HL-60 (cell line): Measurements from ENCODE around the gene MAP2K3.

Experiments used
- SPI1 ChIP-seq: IDR thresholded peaks from 2 replicates; pipeline ENCODE4 v1.6.1; 2012; ENCODE audit warnings: low read depth, mild to moderate bottlenecking, borderline replicate concordance
- TF ChIP-seq, protein P1 (sequence below): IDR thresholded peaks from one replicate; pipeline ENCODE4 v1.5.1; 2011; ENCODE audit warnings: low read length, control low read depth, inconsistent platforms; ENCODE audit not compliant: insufficient read depth
- TF ChIP-seq, protein P2 (sequence below): IDR thresholded peaks from 2 replicates; pipeline ENCODE4 v1.6.1; 2012; ENCODE audit warnings: low read depth; ENCODE audit not compliant: insufficient replicate concordance

DNA sequence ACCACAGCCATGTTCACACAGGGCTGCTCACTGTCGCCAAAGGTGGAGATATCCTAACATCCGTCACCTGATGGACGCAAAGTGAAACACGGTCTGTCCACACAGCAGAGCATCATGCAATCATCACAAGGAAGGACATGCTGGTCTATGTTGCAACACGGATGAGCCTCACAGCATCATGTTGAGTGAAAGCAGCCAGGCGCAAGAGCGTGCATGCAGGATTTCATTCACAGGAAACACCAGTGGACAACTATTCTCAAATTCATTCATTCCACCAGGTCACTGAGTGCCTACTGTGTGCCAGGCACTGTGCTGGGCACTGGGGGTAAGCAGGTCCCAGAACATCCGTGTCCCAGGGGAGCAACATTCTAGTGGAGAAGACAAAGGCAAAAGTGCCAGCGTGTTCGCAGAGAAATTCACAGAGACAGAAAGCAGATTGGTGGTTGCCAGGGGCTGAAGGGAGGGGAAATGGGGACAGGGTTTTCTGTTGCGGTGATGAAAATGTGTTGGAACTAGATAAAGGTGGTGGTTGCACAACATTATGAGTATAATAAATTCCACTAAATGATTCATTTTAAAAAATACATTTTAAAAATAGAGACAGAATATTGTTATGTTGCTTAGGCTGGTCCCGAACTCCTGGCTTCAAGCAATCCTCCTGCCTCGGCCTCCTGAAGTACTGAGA lies 69.0 kb downstream of the MAP2K3 start:
- TF ChIP-seq, protein P1, sequence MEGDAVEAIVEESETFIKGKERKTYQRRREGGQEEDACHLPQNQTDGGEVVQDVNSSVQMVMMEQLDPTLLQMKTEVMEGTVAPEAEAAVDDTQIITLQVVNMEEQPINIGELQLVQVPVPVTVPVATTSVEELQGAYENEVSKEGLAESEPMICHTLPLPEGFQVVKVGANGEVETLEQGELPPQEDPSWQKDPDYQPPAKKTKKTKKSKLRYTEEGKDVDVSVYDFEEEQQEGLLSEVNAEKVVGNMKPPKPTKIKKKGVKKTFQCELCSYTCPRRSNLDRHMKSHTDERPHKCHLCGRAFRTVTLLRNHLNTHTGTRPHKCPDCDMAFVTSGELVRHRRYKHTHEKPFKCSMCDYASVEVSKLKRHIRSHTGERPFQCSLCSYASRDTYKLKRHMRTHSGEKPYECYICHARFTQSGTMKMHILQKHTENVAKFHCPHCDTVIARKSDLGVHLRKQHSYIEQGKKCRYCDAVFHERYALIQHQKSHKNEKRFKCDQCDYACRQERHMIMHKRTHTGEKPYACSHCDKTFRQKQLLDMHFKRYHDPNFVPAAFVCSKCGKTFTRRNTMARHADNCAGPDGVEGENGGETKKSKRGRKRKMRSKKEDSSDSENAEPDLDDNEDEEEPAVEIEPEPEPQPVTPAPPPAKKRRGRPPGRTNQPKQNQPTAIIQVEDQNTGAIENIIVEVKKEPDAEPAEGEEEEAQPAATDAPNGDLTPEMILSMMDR: no peak
- TF ChIP-seq SPI1: no peak
- TF ChIP-seq, protein P2, sequence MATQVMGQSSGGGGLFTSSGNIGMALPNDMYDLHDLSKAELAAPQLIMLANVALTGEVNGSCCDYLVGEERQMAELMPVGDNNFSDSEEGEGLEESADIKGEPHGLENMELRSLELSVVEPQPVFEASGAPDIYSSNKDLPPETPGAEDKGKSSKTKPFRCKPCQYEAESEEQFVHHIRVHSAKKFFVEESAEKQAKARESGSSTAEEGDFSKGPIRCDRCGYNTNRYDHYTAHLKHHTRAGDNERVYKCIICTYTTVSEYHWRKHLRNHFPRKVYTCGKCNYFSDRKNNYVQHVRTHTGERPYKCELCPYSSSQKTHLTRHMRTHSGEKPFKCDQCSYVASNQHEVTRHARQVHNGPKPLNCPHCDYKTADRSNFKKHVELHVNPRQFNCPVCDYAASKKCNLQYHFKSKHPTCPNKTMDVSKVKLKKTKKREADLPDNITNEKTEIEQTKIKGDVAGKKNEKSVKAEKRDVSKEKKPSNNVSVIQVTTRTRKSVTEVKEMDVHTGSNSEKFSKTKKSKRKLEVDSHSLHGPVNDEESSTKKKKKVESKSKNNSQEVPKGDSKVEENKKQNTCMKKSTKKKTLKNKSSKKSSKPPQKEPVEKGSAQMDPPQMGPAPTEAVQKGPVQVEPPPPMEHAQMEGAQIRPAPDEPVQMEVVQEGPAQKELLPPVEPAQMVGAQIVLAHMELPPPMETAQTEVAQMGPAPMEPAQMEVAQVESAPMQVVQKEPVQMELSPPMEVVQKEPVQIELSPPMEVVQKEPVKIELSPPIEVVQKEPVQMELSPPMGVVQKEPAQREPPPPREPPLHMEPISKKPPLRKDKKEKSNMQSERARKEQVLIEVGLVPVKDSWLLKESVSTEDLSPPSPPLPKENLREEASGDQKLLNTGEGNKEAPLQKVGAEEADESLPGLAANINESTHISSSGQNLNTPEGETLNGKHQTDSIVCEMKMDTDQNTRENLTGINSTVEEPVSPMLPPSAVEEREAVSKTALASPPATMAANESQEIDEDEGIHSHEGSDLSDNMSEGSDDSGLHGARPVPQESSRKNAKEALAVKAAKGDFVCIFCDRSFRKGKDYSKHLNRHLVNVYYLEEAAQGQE: no peak
